Activated naive CD4-positive, alpha-beta T cell treated with anti-CD3 and anti-CD28 coated beads, Interleukin-2, amount 50 U/mL, for 24 hours (primary cell): ENCODE data around the gene PHB1.

ENCODE experiments used
- H3K27ac Mint-ChIP-seq: one replicate; pipeline ENCODE4 v1.8.0; 2021; ENCODE audit warnings: mild to moderate bottlenecking, mixed read lengths
- H3K27me3 Mint-ChIP-seq: one replicate; pipeline ENCODE4 v1.8.0; 2021; ENCODE audit warnings: mixed read lengths
- H3K36me3 Mint-ChIP-seq: one replicate; pipeline ENCODE4 v1.8.0; 2021; ENCODE audit warnings: mixed read lengths
- H3K4me1 Mint-ChIP-seq: one replicate; pipeline ENCODE4 v1.8.0; 2021; ENCODE audit warnings: mixed read lengths
- H3K4me3 Mint-ChIP-seq: one replicate; pipeline ENCODE4 v1.8.0; 2021; ENCODE audit warnings: mild to moderate bottlenecking, mixed read lengths
- H3K9me3 Mint-ChIP-seq: one replicate; pipeline ENCODE4 v1.8.0; 2021; ENCODE audit warnings: mixed read lengths

The PHB1 gene

DNA sequence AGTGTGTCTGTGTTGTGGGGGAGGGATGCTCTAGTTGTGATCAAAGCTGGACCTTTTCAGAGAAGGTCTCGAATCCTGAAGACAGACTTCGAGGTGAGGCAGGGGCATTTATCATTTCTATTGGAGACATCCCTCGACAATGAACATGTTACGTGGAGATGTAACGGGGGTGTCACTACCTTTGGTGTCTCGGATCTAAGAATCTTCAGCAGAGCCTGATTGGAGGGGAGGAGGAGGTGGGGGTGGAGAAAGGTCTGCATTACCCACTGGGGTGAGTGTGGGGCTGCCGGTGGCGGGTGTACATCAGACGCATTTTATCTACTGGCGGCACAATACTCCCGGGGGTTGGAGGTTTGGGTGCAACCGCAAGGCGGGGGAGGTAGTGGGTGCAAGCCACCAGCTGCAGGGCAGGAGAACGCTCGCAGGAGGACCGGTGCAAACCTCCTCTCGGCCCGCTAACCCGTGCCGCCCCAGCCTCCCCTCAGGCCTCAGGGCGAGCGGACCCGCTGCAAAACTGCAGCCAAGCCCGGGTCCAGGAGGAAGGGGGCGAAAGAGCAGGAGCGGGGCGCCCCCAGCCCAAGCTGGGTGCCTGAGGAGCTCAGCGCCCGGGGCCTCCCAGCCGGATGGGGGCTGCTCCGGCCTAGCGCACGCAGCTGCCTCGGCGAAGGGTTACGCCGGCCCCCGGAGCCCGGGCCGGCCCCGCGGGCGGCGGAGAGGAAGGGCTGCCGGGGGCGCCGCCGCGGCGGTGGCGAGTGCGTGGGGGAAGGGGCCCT, 53.4 kb downstream of the PHB1 start:
- no peaks in the 10 kb centered on the region for H3K36me3 Mint-ChIP-seq
- peak overlapping the region; percentile 93 for H3K4me3 Mint-ChIP-seq
- H3K9me3 Mint-ChIP-seq: no peaks in the 10 kb centered on the region
- H3K27ac Mint-ChIP-seq: peak overlapping the region; percentile 86
- H3K27me3 Mint-ChIP-seq: no peaks in the 10 kb centered on the region
- peaks cover 60% of the 10 kb centered on the region for H3K4me1 Mint-ChIP-seq

DNA sequence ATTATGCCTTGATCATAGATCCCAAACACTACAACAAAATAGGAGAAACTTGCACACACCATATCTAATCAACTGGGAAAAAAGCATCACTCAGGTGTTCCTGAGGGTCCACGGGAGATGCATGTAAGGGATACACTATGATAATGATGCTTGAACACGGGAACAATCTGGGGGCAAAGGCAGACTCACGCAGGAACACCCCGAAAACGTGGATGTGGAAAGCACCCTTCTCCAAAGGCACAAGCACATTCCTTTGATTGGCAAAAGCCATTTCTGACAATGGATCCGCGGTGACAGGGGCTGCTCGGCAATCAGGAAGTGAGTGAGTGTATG, 53.9 kb downstream of the PHB1 start:
- H3K36me3 Mint-ChIP-seq: no peaks in the 10 kb centered on the region
- no peaks in the 10 kb centered on the region for H3K27me3 Mint-ChIP-seq
- peak overlapping the region; percentile 93 for H3K4me3 Mint-ChIP-seq
- no peaks in the 10 kb centered on the region for H3K9me3 Mint-ChIP-seq
- H3K4me1 Mint-ChIP-seq: peaks cover 63% of the 10 kb centered on the region
- H3K27ac Mint-ChIP-seq: peak overlapping the region; percentile 86

DNA sequence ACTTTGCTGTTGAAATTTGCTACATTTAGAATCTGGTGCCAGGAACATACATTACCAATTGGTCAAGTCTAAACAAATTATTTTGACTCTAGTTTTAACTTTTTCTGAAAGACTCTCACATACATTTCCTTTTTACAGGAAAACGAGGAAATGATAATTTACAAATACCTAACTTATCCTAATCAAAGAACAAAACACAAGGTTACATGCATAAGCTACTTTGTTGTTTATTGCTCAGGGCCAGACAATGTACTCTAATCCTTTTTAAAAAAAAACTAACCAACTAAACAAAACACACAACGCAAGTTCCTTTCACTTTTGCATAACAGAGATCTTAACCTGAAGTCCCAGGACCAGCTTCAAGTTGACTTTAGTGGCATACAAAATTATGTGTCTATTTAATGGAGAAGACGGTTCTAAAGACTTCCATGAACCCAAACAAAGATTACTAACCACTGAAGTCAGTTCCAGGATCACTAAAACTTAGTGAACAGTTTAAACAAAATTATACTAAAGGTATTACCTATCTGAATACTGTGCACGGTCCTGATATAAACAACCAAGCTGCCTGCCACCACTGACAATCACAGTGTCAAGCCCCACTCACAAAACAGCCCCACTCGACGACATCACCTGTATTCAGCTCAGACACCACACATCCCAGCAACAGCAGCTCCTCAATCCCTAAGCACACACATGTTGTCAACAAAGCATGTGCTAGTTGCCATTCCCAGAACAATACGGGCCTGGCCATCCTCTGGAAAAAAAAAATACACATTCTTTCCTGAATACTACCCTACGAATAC, 54.5 kb downstream of the PHB1 start:
- H3K27me3 Mint-ChIP-seq: no peaks in the 10 kb centered on the region
- H3K9me3 Mint-ChIP-seq: no peaks in the 10 kb centered on the region
- H3K36me3 Mint-ChIP-seq: no peaks in the 10 kb centered on the region
- peaks cover 59% of the 10 kb centered on the region for H3K4me1 Mint-ChIP-seq
- peak overlapping the region; percentile 93 for H3K4me3 Mint-ChIP-seq
- peak overlapping the region; percentile 86 for H3K27ac Mint-ChIP-seq

- Mint-ChIP-seq H3K27ac (peak overlapping the region; percentile 56), H3K4me3 (peak overlapping the region; percentile 93), H3K4me1 (peaks cover 64% of the 10 kb centered on the region), H3K9me3 (no peaks in the 10 kb centered on the region), H3K27me3 (no peaks in the 10 kb centered on the region), H3K36me3 (no peaks in the 10 kb centered on the region)
These were observed 55.9 kb downstream of the PHB1 start for GRCh38 chr17:49358641-49359247.

DNA sequence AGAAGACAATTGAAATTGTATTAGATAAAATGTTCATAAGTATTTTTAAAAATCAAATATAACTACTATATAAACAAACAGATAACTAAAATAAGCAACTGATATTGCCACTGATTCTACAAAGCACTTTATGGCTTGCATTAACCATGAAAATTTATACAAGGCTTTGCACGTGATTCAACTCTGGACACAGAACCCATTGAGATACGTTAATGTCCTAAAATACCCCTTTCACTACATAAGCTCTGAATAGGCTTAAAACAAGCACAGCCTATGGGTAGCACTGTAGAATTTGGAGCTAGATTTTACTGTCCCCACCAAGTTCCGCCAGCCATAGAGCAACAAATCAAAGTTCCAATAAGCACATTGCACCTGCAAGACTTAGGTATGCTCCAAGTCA, 57.2 kb downstream of the PHB1 start:
- no peak overlapping the region for H3K27ac Mint-ChIP-seq
- no peaks in the 10 kb centered on the region for H3K27me3 Mint-ChIP-seq
- no peak overlapping the region for H3K4me3 Mint-ChIP-seq
- H3K9me3 Mint-ChIP-seq: no peaks in the 10 kb centered on the region
- H3K4me1 Mint-ChIP-seq: peaks cover 71% of the 10 kb centered on the region
- no peaks in the 10 kb centered on the region for H3K36me3 Mint-ChIP-seq

- Mint-ChIP-seq H3K36me3 (no peaks in the 10 kb centered on the region), H3K4me3 (no peak overlapping the region), H3K27ac (peak overlapping the region; percentile 62), H3K27me3 (no peaks in the 10 kb centered on the region), H3K9me3 (no peaks in the 10 kb centered on the region), H3K4me1 (peaks cover 72% of the 10 kb centered on the region)
These were observed 58.4 kb downstream of the PHB1 start for GRCh38 chr17:49356320-49356719.
